ENCODE results near the gene DEPP1. TPM values are rescaled to one million over a fixed set of nuclear protein-coding genes. Genes with fewer than 3 reads are reported as not detected.

Gene DEPP1
- total and polyA plus RNA-seq, 10 of the 15 experiments (the other 5 are each of a cell fraction or from before 2014, with no cell fraction given) = 1.7 to 12.1 (median 7.3) TPM

- no peak for ATAC-seq
- TF ChIP-seq RCOR1 (conservative IDR thresholded peaks at IDR 0.05; ENCODE audit: low read depth, low read length) = no peak
- H3K4me1 ChIP-seq (ENCODE audit: control insufficient read depth, insufficient read depth, low read length) = peaks cover 35% of the 10 kb centered on the region
- no peak for FAIRE-seq
- WGBS (ENCODE audit: insufficient coverage, insufficient replicate concordance, low lambda C conversion rate, missing lambda C conversion rate) = 54% methylated on average over 9 of the region's 9 CpGs
- in situ Hi-C loops (cut with MboI) = no loop called here
- H3K4me2 ChIP-seq (ENCODE audit: control insufficient read depth, insufficient read depth) = no peak overlapping the region
- no TSS peak for BruUV-seq (replicated peaks)
- H3K9me3 ChIP-seq (replicated peaks; ENCODE audit: control insufficient read depth, insufficient read depth, low read length) = no peaks in the 10 kb centered on the region
- no peaks in the 10 kb centered on the region for H4K20me1 ChIP-seq (ENCODE audit: control insufficient read depth, insufficient read depth)
- intact Hi-C loops (cut with micrococcal nuclease; ENCODE audit: unreplicated experiment) = no loop called here
- H2AFZ ChIP-seq (ENCODE audit: control insufficient read depth, low read depth, low read length) = no peak overlapping the region
- H3K9ac ChIP-seq (ENCODE audit: control insufficient read depth, insufficient read depth, low read length) = no peak overlapping the region
- no peaks in the 10 kb centered on the region for H3K27me3 ChIP-seq (replicated peaks in 1 of 2; ENCODE audit: control insufficient read depth in 2 of 2, insufficient read depth in 2 of 2, low read length in 1 of 2)
- ChIA-PET CTCF (interaction anchor here (10.1 kb wide), 1 partner anchor 50 kb away, joined by 181 read pairs; no protein-coding TSS in a partner anchor), RAD21 (ENCODE audit: unreplicated experiment) (interaction anchor here (7.7 kb wide), 1 partner anchor 17 kb away, joined by 124 read pairs; no protein-coding TSS in a partner anchor), POLR2A (interaction anchor here (7.4 kb wide), 1 partner anchor 17 kb away, joined by 110 read pairs; no protein-coding TSS in a partner anchor), SMC1A (ENCODE audit: uncharacterized antibody, unreplicated experiment) (interaction anchor here (5.2 kb wide), 1 partner anchor 49 kb away, joined by 40 read pairs; no protein-coding TSS in a partner anchor)
- no peak overlapping the region for H3K4me3 ChIP-seq
- peaks cover 3 to 4% of the 10 kb centered on the region in 2 experiments; a peak in 3 of 4 replicates for H3K36me3 ChIP-seq (ENCODE audit: control insufficient read depth in 2 of 2, insufficient read depth in 2 of 2, low read length in 1 of 2)
- H3K79me2 ChIP-seq (ENCODE audit: control insufficient read depth, insufficient read depth, low read length) = peaks cover 8% of the 10 kb centered on the region
- H3K27ac ChIP-seq (ENCODE audit: control insufficient read depth, insufficient read depth) = no peak overlapping the region
- DNase-seq (ENCODE audit: low read depth, low spot score) = no peak
Measured at GRCh38 chr10:44982114-44982460, 3.5 kb upstream of the DEPP1 start.

- intact Hi-C loops (cut with micrococcal nuclease; ENCODE audit: unreplicated experiment) (no loop called here), in situ Hi-C loops (cut with MboI) (no loop called here)
- 71% methylated on average over 11 of the region's 11 CpGs for WGBS (ENCODE audit: insufficient coverage, insufficient replicate concordance, low lambda C conversion rate, missing lambda C conversion rate)
- Histone ChIP-seq H3K4me2 (ENCODE audit: control insufficient read depth, insufficient read depth) (peak overlapping the region; percentile 57), H4K20me1 (ENCODE audit: control insufficient read depth, insufficient read depth) (no peaks in the 10 kb centered on the region), H3K4me3 (no peak overlapping the region), H3K9ac (ENCODE audit: control insufficient read depth, insufficient read depth, low read length) (no peak overlapping the region), H3K9me3 (replicated peaks; ENCODE audit: control insufficient read depth, insufficient read depth, low read length) (no peaks in the 10 kb centered on the region), H3K4me1 (ENCODE audit: control insufficient read depth, insufficient read depth, low read length) (peaks cover 39% of the 10 kb centered on the region), H3K27me3 (replicated peaks in 1 of 2; ENCODE audit: control insufficient read depth in 2 of 2, insufficient read depth in 2 of 2, low read length in 1 of 2) (no peaks in the 10 kb centered on the region), H2AFZ (ENCODE audit: control insufficient read depth, low read depth, low read length) (peak overlapping the region; percentile 28; the same call in 1 of the 2 replicates), H3K27ac (ENCODE audit: control insufficient read depth, insufficient read depth) (peak overlapping the region; percentile 47), H3K36me3 (ENCODE audit: control insufficient read depth in 2 of 2, insufficient read depth in 2 of 2, low read length in 1 of 2) (peaks cover 0 to 4% of the 10 kb centered on the region in 2 experiments; a peak in 3 of 4 replicates), H3K79me2 (ENCODE audit: control insufficient read depth, insufficient read depth, low read length) (peaks cover 10% of the 10 kb centered on the region)
- ChIA-PET POLR2A (interaction anchor here (1.1 to 7.4 kb wide), 5 partner anchors 12 to 49 kb away, joined by 3 to 110 read pairs (median 6); no protein-coding TSS in a partner anchor), CTCF (interaction anchor here (0.9 to 10.1 kb wide), 8 partner anchors 9 to 75 kb away, joined by 3 to 181 read pairs (median 4); no protein-coding TSS in a partner anchor), SMC1A (ENCODE audit: uncharacterized antibody, unreplicated experiment) (interaction anchor here (1.0 to 5.2 kb wide), 6 partner anchors 13 to 49 kb away, joined by 3 to 43 read pairs (median 20); partner anchors contain the start of gene ZNF22), RAD21 (ENCODE audit: unreplicated experiment) (interaction anchor here (0.6 to 7.7 kb wide), 6 partner anchors 14 to 48 kb away, joined by 4 to 124 read pairs (median 6); no protein-coding TSS in a partner anchor)
- DNase-seq (ENCODE audit: low read depth, low spot score) (no peak), ATAC-seq (peak; percentile 76), FAIRE-seq (peak; percentile 88)
- TSS peak; percentile 33 for BruUV-seq (replicated peaks)
- 0 out of 2 replicates have a peak, but pooled peaks have one; percentile 39 for TF ChIP-seq YY1 (IDR thresholded peaks at IDR 0.05; ENCODE audit: low read depth, low read length)
- TF ChIP-seq SPI1 (IDR thresholded peaks at IDR 0.05; ENCODE audit: borderline replicate concordance, insufficient read depth, low read depth, low read length) = peak; percentile 72; the same call in 1 of the 2 replicates
- TF ChIP-seq BCL3 (IDR thresholded peaks at IDR 0.05; ENCODE audit: borderline replicate concordance, insufficient read depth, low read depth, low read length, poor library complexity, severe bottlenecking) = peak; percentile 83
- 0 out of 3 replicates have a peak, but pooled peaks have one; percentile 14 for TF ChIP-seq POU2F2 (IDR thresholded peaks at IDR 0.05; ENCODE audit: borderline replicate concordance, low read depth, low read length)
- 0 out of 2 replicates have a peak, but pooled peaks have one; percentile 20 for TF ChIP-seq JUNB (IDR thresholded peaks at IDR 0.05)
- no peak for TF ChIP-seq E2F8 (IDR thresholded peaks at IDR 0.05; ENCODE audit: low read depth, partially characterized antibody)
- no peak for TF ChIP-seq SUZ12 (IDR thresholded peaks at IDR 0.05; ENCODE audit: unreplicated experiment)
Measured at GRCh38 chr10:44981172-44982113, 2.8 kb upstream of the DEPP1 start.
